Caki2 (cell line): Measurements from ENCODE around the gene SNORC. TPM values are rescaled to one million over a fixed set of nuclear protein-coding genes. Genes with fewer than 3 reads are reported as not detected.

ENCODE experiments used
- DNase-seq: peaks from one replicate; pipeline ENCODE4 v3.0.0-alpha.2; 2015; ENCODE audit warnings: low read depth
- in situ Hi-C: cut with HindIII; loops from 2 replicates; pipeline ENCODE4 v1.10.0; 2016; ENCODE audit warnings: low sequenced_read_pairs, low pct_unique_long_range_greater_than_20kb, mixed read lengths
- total RNA-seq: library from RNA; depleted of rRNA; stranded (reverse); fragments of >200 nt; shearing (Covaris generic); gene quantifications from 2 replicates; pipeline ENCODE4 v1.2.3, GENCODE V29; 2014; ENCODE audit warnings: low replicate concordance

Gene SNORC
- total RNA-seq, 1 experiment from 2014 or later, result 2.0 TPM

DNA sequence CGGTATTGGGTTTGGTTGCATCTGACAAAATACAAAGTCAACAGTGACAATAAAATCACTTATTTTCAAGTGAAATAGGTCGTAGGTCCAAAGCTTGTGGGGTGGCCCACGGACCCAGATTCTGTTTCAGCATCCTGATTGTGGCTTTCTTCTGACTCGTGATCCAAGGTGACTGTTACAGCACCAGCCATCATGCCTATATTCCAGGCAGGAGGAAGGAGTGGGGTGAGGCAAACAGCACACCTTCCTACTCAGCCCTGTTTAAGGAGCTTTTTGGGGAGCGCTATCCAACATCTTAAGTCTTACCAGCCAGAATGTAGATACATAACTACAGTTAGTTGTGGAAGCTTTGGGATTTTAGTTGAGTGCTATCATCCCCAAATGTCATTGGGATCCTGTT is 8.7 kb upstream of the SNORC start:
- in situ Hi-C loops, result no loop called here
- DNase-seq, result no peak

DNA sequence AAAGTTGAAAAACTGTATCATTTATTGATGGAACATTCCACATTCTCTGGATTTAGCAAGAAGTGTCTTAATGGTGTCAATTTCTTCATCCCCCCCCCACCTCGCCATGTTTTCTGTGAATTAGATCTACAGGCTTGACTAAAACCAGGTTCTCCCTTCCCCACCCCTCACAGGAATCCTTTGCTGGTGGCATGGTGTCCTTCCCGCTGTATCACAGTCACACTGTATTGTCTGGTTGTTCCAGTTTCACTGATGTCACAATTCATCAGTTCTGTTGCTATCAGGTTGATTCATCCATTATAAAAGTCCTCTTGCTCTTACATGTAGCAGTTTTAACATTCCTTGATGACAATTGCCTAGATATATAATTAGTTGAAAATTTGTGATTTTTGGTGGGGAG is 6.1 kb upstream of the SNORC start:
- in situ Hi-C loops, result no loop called here
- no peak for DNase-seq

DNA sequence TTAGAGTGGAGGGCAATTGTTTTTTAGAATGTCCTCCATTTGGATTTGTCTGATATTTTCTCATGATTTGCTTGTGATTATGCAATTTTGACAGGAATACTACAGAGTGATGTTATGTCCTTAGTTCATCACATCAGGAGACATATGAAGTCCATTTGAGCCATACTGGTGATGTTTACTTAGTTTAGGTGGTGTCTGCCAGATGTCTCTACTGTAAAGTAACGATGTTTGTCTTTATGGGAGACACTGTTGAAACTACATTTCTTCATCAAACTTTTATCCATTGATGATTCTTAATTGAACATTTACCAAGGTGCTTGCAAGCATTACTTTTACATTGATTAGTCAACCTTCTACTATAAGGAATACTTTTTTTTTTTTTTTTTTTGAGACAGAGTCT is 4.9 kb upstream of the SNORC start:
- in situ Hi-C loops, result no loop called here
- no peak for DNase-seq

DNA sequence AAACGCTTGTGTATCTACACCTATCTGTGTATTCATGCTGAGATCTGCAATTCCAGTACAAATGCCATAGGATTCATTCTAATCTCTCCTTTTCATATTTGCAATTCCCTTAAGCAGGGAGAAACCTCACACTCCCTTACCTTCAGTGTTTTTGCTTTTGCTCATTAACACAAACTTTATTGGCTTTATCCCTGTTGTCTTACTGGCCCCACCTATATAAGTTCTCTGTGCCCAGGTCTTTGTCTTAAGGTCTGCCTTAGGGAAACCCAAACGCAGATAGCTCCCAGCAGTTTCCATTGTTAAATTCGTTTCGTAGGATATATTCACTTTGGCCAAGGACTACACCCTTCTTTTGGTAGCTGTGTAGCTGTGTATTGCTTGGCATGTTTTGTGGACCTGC is 4.0 kb upstream of the SNORC start:
- in situ Hi-C loops, result no loop called here
- no peak for DNase-seq

DNA sequence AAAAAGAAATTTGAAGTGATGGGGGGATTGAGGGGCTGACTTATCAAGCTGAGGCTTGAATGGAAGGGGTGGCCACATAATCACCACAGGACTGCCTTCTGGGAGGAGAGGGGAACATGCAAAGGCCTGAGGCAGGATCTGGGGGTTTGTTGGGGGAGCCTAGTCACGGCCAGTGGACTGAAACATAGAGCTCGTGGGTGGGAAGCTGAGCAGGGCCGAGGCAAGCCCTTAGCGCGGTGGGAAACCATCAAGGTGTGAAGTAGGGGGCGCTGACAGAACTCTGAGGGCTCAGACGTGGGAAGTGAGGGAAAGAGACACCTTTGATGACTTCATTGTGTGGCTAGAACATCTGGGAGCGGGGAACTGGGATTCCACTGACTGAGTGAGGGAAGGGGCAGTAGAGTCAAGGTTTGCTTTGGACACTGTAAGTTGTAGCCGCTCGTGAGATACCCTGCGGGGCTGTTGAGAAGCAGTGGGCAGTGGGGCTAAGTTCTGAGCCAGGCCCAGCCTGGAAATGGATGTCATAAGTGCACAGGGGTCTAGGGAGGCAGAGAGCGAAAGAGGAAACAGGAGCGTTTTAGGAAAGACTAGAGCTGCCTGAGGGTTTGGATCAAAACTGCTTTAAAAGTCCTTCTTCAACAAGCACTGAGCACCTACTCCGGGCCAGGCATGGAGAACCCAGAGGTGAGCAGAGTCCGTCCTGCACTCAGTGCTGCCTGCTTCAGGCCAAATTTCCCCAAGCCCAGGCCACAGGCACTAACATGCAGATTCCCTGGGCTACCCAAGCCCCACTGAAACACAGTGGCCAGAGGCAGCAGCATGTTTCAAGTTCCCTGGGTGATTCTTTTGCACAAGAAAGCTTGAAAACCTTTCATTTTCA is 686 bp upstream of the SNORC start:
- no peak for DNase-seq
- in situ Hi-C loops, result no loop called here

DNA sequence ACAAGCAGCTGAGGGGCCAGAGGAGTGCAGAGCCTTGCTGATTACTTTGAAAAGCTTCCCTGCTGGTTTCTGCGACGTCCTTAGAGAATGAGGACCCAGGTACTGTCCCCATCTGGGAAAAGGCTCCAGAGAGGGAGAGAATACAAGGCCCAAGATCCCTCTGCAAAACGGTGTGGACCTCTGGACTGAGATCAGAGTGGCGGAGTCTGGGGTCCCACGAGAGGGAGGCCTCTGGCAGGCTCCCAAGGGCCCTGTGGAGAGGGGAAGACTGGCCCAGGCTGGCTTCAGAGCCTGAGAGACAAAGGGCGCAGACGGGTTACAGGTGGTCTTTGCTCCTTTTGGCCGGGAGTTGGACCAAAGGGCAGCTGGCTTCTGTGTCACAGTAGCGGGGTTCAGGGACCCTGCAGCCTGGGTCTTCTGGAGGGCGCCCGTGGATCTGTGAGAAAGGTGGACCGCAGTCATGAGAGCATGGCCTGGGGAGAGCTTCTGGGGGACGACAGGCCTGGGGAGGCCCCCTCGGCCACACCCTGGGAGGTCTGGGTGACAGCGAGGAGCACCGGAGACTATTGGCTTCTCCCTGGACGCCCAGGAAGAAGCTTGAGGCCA is 805 bp downstream of the SNORC start:
- in situ Hi-C loops, result no loop called here
- DNase-seq, result no peak

DNA sequence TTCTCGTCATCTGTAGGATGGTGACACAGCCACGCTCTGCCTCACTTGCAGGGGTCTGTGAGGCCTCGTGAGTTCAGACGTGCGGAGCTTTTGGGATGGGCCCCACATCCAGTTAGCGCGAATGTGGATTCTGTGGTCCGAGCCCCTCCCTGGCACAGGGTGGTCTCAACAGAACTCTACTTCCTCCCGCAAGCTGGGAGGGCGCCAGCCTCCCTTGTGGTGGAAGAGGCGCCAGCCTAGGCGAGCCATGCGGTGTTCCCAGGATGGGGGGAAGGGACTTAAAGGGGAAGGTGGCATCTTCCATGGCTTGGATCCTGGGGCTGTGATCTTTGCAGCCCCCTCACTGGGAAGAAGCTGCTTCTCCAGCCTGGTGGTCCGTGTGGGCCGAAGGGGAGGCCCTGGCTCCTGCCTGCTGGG is 1.4 kb downstream of the SNORC start:
- in situ Hi-C loops, result no loop called here
- no peak for DNase-seq

DNA sequence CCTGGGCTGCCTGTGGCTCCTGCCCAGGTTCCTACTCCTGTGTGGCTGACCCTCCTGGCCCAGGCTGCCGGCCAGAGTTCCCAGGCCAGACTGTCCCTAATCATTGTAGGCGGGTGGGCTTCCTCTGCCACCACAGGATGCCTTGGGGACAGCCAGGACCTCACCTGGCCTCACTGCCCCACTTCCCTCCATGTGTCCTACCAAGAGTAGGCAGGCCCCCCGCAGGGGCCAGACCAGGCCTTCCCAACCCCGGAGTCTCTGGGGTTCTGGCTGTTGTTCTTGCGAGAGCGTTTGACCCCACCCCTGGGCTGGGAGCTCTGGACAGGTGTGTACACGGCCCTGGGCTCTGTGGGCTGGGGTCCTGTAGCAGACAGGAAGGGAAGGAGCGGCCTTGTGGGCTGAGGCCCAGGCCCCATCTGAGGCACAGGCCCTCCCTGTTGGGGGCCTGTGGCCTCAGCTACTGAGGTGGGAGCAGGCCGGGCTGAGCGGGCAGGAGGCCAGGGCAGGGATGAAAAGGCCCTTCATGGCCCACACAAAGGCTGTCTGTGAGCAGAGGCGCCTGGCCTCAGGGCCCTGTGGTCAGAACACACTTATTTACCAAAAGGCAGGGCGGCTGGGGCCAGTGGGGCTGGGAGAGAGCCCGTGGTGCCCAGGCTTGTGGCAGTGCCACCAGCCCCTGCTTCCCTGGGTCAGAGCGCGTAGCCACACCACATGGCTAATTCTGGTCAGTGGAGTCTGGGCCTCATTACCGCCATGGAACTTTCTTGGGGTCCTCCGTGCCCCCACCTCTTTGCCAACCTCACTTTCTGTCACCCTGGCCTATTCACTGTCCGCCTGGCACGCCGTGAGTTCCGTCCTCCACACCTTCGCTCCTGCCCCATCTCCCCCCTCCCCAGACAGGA is 2.0 kb downstream of the SNORC start:
- no peak for DNase-seq
- in situ Hi-C loops, result no loop called here

DNA sequence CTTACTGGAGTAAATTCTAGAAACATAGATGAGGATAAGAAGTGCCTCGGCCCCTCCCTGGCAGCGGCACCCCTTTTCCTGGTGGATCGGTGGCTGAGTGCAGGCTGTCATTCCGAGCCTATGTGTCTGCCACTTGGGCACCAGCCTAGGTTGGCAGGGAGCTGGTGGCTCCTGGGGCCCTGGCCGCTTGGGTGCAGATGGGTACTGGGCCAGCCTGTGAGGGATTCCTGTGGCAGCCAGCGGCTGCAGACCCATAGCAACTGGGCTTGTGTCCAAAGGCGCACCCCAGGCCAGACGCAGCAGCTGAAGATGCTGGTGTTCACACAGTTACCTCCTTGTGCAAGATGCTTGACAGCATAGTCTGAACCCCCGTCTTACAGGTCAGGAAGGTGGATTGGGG is 2.8 kb downstream of the SNORC start:
- in situ Hi-C loops, result no loop called here
- DNase-seq, result no peak

DNA sequence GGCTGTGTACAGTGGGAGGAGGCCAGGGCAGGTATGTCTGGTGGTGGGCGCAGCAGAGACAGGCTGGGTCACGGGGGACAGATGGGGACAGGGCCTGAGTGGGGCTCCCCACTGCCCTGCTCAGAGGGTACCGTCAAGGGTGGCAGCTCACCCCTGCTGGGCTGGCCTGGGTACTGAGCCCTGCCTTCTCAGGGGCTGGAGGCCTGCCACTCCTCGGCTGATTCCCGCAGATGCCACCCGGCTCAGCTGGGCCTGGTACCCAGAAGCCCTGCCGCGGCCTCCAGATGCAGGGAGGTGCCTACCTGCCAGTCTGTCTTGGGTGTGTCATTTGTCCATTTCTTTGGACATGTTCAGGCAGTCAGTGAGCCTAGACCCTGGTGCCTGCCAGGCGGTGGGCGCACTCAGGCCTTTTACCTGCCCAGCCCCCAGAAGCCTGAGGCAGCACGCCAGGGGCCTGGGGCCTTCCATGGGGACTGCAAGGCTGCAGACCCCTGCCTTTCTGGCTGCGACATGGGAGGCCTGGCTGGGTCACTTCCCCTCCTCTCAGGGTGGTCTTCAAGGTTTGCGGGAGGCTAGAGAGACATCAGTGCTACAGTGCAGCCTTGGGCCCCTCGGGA is 3.3 kb downstream of the SNORC start:
- DNase-seq, result no peak
- in situ Hi-C loops, result no loop called here

DNA sequence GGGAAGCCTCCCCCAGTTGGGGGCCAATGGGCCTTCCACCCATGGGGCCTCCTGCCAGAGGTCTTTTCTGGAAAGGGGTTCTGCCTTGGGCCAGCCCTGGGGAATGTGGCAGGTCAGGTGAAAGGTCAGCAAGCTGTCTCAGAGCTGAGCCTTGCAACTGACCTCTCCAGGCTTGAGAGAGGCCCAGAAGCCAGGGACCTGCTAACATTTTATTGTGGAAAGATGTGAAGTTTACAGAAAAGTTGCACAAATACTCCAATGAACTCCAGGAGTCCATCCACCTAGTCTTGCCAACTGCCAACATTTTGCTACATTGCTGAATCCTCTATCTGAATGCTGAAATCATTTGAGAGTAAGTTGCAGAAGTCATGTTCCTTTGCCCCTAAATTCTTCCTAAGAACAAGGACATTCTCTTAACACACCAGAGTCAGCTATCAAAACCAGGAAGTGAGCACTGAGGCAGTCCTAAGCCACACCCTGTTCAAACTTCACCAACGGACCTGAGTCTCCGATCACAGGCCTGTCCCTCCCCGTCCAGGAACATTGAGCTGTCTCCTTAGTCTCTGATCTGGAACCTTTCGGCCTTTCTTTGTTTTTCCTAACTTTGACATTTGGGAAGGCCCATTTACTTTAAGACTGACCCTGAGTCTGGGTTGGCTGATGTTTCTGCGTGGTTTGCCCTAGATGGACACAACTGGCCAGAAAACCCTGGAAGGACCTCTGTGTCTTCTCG is 4.0 kb downstream of the SNORC start:
- DNase-seq, result no peak
- in situ Hi-C loops, result no loop called here

DNA sequence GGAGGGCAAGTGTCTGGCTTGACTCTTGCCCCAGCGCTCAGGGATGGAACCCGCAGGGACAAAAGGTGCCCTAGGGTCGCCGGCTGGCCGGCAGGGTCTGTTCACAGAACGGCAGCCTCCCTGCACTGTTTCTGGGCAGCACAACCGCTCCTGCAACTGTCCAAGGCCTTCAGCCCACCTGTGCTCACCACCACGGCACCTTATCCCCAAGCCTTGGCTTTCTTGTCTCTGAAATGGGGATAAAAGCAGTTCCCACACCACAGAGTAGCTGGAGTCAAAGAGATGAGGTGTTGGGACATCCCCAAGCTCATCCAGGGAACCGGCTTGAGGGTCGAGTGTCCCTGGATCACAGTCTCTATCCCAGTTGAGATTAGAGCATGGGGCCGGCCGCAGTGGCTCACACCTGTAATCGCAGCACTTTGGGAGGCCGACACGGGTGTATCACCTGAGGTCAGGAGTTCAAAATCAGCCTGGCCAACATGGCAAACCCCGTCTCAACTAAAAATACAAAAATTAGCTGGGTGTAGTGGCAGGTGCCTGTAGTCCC is 4.7 kb downstream of the SNORC start:
- no peak for DNase-seq
- in situ Hi-C loops, result no loop called here

DNA sequence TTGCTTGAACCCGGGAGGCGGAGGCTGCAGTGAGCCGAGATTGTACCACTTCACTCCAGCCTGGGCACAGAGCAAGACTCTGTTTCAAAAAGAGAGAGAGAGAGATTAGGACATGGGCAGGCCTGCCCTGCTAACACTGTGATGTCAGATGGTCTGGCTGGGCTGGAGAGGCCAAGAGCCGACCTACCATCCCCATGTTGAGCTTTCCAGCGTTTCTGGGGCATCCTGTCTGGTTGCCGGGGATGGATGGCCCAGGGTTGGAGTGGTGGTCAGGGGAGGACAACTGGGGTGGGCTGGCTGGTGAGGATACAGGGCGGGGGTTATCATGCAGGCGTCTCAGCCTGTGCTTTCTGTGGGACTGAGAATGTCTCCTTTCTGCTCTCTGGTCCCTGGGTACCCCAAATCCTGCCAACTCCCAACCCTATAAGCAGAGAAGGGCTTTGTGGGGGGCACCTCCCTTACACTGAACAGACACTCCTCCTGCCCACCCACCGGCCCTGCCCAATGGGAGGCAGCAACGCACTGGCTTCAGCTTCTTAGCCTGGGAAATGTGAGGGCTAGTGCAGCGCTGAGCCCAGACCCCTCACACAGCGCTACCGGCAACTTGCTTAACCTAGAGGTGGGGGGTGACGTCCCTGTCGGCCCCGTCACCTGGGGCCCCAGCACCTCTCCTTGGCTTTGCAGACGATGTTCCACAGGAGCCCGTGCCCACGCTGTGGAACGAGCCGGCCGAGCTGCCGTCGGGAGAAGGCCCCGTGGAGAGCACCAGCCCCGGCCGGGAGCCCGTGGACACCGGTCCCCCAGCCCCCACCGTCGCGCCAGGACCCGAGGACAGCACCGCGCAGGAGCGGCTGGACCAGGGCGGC is 5.4 kb downstream of the SNORC start:
- no peak for DNase-seq
- in situ Hi-C loops, result no loop called here

DNA sequence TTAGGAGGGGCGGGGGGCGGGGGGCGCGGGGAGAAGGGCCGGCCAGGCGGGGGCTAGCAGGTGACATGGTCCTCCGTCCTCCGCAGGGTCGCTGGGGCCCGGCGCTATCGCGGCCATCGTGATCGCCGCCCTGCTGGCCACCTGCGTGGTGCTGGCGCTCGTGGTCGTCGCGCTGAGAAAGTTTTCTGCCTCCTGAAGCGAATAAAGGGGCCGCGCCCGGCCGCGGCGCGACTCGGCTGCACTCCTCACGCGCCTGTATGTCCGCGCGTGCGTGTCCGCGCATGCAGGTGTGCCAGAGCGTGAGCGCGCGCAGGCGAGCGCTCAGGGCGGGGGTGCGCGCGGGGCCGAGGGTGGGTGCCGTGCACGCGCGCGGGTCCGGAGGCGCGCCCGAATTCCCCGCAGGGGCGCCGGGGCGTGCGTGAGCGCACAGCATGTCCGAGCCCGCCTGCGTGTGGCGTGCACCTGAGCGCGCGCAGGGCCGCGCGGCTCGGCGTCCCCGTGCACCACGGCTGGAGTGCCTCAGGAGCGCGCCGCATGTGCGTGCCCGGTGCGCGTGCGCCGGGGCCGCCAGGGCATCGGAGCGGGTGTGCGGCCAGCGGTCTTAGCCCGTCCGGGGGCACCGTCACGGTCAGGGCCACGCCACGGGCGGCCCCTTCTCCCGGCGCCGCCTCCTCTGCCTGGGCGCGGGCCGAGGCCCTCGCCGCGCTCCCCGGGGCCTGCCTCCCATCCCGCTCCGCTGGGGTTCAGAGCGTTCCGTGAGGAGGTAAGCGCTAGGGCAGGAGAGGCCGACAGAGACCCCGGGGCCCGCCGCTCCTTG is 6.3 kb downstream of the SNORC start:
- in situ Hi-C loops, result no loop called here
- DNase-seq, result peak; percentile 74

DNA sequence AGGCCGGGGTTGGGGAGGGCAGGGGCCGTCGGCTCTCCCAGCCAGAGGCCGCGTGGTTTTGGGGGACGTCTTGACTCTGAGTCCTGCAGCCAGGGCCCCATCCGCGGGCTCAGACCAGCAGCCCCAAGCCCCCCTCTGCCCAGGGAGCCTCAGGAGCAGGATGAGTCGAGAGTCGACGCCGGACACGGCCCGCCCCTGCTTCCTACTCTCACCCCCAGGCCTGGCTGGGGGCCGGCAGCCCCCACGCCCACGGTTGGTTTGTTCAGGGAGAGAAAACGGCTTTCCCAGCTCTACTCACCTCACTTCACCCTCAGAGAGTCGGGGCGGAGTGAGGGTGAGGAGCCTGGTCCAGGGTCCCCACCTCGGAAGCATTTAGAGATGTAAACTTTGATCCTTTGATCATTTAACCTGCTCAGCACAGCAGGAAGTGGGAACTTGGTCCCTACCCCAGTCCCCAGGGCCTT is 6.9 kb downstream of the SNORC start:
- in situ Hi-C loops, result no loop called here
- no peak for DNase-seq

DNA sequence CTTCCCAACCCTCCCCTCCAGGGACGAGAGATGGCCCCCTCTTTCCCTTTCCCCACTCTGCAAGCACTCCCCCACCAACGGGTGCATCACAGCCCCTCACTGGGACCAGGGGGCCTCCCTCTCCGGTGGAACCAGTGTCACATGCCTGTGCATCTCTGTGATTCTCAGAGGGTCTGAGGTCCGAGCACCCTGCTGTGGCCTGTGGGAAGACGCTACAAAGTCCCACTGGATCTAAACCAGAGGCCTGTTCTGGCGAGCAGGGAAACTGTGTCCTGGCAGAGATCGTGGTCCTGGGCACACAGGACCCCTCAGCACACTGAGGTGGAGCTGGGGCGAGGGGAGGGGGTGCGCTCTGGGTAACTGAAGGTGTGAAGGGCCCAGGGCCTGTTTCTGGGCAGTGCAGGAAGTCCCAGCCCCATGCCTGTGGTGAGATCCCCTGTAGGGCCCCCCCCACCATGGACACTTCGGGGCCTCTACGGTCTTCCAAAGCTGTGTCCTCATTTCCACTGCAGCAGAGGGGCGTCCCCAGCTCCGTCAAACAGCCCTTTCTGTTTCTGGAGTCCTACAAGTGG is 8.0 kb downstream of the SNORC start:
- in situ Hi-C loops, result no loop called here
- DNase-seq, result no peak
